ENCODE measurements around the gene SOCS2.
"Not testable (repeated sequence)": the region's sequence is repeated elsewhere in the genome, so short reads cannot be mapped to it uniquely, and the experiment has no call there.

SOCS2 gene

GRCh38 chr12:93595351-93595750 lies 22.9 kb downstream of the SOCS2 start:
- no peak for DNase-seq

GRCh38 chr12:93597608-93598007 lies 25.1 kb downstream of the SOCS2 start:
- DNase-seq: no peak

- no peak for DNase-seq
These were observed 26.7 kb downstream of the SOCS2 start for GRCh38 chr12:93599192-93599591.

- DNase-seq: no peak
These were observed 29.1 kb downstream of the SOCS2 start for GRCh38 chr12:93601591-93601990.

GRCh38 chr12:93602897-93603668 lies 30.6 kb downstream of the SOCS2 start:
- no peak for DNase-seq

GRCh38 chr12:93603762-93604161 lies 31.3 kb downstream of the SOCS2 start:
- no peak for DNase-seq

- no peak for DNase-seq
These were observed 35.8 kb downstream of the SOCS2 start for GRCh38 chr12:93608313-93608712.

- DNase-seq: no peak
These were observed 37.1 kb downstream of the SOCS2 start for GRCh38 chr12:93609281-93610192.

GRCh38 chr12:93612776-93613175 lies 40.3 kb downstream of the SOCS2 start:
- DNase-seq: no peak

- no peak for DNase-seq
These were observed 42.6 kb downstream of the SOCS2 start for GRCh38 chr12:93614917-93615596.

GRCh38 chr12:93616584-93617101 lies 44.2 kb downstream of the SOCS2 start:
- DNase-seq: no peak

GRCh38 chr12:93618891-93619410 lies 46.5 kb downstream of the SOCS2 start:
- no peak for DNase-seq

- no peak for DNase-seq
These were observed 49.5 kb downstream of the SOCS2 start for GRCh38 chr12:93621986-93622385.

GRCh38 chr12:93622485-93622884 lies 50.0 kb downstream of the SOCS2 start:
- DNase-seq: no peak

GRCh38 chr12:93624595-93625294 lies 52.3 kb downstream of the SOCS2 start:
- no peak for DNase-seq

- DNase-seq: not testable (repeated sequence)
These were observed 52.8 kb downstream of the SOCS2 start for GRCh38 chr12:93625295-93625645.

GRCh38 chr12:93626160-93626559 lies 53.7 kb downstream of the SOCS2 start:
- DNase-seq: no peak

Measured in DMS79 (cell line).